Measurements from ENCODE around the gene TOB2.

The TOB2 gene

DNA sequence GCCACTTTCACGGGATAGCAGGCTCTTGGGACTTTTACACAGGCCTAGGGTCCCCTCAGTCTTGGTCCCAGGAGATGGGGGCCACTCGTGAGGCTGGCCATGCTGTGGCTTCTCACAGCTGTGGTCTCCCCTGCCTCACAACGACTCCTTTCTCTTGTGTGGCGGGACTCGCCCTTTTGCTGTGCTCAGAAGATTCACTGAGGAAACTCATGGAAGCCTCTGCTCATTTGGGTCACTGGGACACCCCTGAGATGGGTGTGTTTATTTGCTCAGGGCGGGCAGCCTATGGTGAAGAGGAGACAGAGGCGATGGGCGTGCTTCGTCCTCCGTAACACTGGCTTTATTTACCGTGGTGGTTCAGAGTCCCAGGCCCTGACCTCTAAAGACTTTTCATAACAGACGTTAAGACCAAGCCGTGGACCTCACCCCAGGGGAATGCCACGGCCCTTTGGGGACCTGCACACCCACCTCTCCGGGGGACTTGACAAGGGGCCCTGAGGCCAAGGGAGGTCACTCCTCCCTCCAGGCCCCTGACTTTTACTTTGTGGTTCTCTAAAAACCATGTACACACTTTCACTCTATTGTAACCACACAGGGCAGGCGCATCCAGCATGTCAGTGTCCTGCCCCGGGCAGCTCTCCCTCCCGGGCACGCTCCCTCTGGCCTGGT, 49.3 kb downstream of the TOB2 start:
- H3K4me3 ChIP-seq (replicated peaks; ENCODE audit: low read depth, low read length): no peak overlapping the region
- TF ChIP-seq, protein P1, sequence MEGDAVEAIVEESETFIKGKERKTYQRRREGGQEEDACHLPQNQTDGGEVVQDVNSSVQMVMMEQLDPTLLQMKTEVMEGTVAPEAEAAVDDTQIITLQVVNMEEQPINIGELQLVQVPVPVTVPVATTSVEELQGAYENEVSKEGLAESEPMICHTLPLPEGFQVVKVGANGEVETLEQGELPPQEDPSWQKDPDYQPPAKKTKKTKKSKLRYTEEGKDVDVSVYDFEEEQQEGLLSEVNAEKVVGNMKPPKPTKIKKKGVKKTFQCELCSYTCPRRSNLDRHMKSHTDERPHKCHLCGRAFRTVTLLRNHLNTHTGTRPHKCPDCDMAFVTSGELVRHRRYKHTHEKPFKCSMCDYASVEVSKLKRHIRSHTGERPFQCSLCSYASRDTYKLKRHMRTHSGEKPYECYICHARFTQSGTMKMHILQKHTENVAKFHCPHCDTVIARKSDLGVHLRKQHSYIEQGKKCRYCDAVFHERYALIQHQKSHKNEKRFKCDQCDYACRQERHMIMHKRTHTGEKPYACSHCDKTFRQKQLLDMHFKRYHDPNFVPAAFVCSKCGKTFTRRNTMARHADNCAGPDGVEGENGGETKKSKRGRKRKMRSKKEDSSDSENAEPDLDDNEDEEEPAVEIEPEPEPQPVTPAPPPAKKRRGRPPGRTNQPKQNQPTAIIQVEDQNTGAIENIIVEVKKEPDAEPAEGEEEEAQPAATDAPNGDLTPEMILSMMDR (IDR thresholded peaks at IDR 0.05; ENCODE audit: low read length, missing control alignments): no peak
- no peak for DNase-seq (ENCODE audit: low read depth)

DNA sequence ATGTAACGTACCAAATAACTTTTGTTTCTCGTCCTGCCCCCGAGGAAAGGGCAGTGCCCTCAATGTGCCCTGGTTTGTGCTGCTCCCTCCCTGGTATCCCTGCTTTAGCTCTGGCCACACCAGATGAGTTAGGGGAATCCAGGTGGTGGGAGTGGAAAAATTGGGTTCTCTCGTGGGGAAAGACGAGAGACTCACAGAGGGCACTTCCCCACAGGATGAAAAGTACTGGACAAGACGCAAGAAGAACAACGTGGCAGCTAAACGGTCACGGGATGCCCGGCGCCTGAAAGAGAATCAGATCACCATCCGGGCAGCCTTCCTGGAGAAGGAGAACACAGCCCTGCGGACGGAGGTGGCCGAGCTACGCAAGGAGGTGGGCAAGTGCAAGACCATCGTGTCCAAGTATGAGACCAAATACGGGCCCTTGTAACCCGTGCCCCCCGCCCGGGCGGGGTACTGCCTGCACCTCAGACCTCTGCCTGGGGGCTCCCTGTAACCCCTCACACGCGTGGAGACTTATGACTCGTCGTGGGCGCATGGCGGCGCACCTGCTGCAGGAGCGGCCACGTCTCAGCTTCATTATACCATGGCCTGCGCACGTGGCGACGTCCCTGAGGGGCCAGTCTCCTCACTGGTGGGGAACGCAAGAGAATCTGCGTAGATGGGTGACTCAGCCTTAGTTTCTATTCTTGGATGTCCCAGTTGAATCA, 50.9 kb downstream of the TOB2 start:
- H3K4me3 ChIP-seq (replicated peaks; ENCODE audit: low read depth, low read length): no peak overlapping the region
- TF ChIP-seq, protein P1 (IDR thresholded peaks at IDR 0.05; ENCODE audit: low read length, missing control alignments): no peak

DNA sequence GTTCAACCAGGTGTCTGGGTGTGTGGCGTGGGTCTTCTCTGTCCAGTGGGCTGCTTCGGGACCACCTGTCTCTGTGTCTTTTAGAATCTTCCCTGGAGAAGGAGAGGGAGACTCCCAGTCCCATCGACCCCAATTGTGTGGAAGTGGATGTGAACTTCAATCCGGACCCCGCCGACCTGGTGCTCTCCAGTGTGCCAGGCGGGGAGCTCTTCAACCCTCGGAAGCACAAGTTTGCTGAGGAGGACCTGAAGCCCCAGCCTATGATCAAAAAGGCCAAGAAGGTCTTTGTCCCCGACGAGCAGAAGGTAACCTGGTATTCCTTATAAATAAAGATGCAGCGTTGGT, 52.6 kb downstream of the TOB2 start:
- no peak for DNase-seq (ENCODE audit: low read depth)
- TF ChIP-seq, protein P1 (IDR thresholded peaks at IDR 0.05; ENCODE audit: low read length, missing control alignments): no peak
- no peak overlapping the region for H3K4me3 ChIP-seq (replicated peaks; ENCODE audit: low read depth, low read length)

More for the DNA sequence above, 50.9 kb downstream of the TOB2 start:
- no peak for DNase-seq (ENCODE audit: low read depth)

DNA sequence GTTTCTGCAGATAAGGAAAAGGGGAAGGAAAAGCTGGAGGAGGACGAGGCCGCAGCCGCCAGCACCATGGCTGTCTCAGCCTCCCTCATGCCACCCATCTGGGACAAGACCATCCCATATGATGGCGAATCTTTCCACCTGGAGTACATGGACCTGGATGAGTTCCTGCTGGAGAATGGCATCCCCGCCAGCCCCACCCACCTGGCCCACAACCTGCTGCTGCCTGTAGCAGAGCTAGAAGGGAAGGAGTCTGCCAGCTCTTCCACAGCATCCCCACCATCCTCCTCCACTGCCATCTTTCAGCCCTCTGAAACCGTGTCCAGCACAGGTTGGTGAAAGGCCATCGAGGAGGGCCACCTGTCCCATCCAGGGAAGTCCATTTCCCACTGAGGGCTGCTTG, 59.3 kb downstream of the TOB2 start:
- TF ChIP-seq, protein P1 (IDR thresholded peaks at IDR 0.05; ENCODE audit: low read length, missing control alignments): no peak
- no peak for DNase-seq (ENCODE audit: low read depth)
- H3K4me3 ChIP-seq (replicated peaks; ENCODE audit: low read depth, low read length): no peak overlapping the region

DNA sequence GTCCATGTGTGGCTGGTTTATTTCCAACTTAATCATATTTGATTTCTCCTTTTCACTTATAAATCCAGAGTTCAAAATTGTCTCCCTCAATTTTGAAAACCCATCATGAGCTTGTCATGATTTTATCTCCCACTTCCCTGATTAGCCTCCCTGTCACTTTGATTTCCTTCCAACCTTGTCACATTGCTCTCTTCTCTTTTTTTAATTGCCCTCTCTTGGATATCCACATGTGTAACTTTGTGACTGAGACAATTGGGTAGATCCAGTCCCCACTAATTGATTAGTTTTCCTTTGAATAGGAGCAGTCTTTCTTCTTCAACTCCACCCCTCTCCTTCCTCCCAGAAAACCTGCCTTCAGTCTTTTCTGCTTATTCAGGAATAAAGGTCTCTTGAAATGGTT, 62.5 kb downstream of the TOB2 start:
- H3K4me3 ChIP-seq (replicated peaks; ENCODE audit: low read depth, low read length): no peak overlapping the region
- no peak for DNase-seq (ENCODE audit: low read depth)
- TF ChIP-seq, protein P1 (IDR thresholded peaks at IDR 0.05; ENCODE audit: low read length, missing control alignments): no peak

All from fibroblast of pulmonary artery (primary cell).